Measurements from ENCODE around the gene SAMD9L.

Gene SAMD9L

DNA sequence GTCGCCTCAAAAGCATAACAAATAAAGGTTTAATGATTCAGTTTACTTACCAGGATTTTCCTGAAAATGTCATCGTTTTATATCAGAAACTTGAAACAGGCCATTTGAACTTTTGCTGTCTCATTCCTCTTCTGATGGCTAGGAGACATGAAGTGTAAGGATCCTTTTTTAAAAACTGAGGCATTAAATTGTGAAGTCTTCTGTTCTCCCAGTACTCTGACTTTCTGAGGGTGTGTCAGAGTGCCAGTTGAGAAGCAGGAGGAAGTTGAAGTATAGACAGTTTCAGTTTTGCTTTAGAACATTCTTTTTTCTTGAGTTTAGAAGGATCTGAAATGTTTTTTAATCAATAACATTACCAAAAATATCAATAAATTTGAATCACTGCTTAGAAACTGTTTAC is at the start of gene SAMD9L:
SAMD9L (minus strand) TSS at position 242 of the 400 bp plus-strand sequence. CDS start 12,414 bp downstream, outside the sequence.
- in situ Hi-C loops (cut with HindIII; ENCODE audit: low pct_unique_long_range_greater_than_20kb, low sequenced_read_pairs) = no loop called here
- DNase-seq (ENCODE audit: low read depth in 1 of 2, low spot score in 1 of 2) = no peak
- TF ChIP-seq JUND (IDR thresholded peaks at IDR 0.05; ENCODE audit: low read depth) = no peak

DNA sequence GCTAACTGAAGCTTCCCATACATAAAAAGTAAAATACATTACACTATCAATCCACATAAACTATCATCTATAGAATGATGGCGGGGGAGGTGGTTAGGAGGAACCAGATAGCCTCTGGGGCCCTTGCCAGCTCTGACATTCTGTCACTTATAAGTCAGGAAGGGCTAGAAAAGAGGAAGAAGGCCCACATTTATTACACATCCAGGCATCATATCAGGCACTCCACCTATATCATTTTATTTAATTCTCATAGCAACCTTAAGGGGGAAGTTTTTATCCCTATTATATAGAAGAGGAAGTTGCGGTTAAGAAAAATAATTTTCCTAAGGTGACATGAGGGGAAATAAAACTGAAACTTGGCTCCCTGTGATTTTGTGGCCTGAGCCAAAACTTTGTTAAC is 48.2 kb upstream of the SAMD9L start:
- DNase-seq (ENCODE audit: low read depth in 1 of 2, low spot score in 1 of 2) = no peak
- in situ Hi-C loops (cut with HindIII; ENCODE audit: low pct_unique_long_range_greater_than_20kb, low sequenced_read_pairs) = no loop called here
- no peak for TF ChIP-seq JUND (IDR thresholded peaks at IDR 0.05; ENCODE audit: low read depth)

DNA sequence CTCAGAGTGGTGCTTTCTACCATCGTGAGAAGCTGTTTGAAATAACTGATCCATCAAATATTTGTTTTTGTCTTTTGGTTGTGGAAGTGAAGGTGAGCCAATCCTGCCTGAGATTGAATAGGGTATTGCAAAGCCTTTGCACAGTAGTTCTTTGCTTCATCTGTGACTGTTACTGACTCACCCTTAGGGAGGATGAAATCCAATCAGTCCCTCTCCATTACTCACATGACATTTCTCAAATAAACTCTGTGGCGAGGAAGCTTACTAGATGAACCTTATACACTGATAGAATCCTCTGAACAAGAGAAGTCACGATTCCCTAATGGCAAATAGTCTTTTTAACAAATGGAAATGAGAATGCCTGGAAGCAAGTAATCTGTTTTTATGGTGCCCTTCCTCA is 46.2 kb upstream of the SAMD9L start:
- no peak for DNase-seq (ENCODE audit: low read depth in 1 of 2, low spot score in 1 of 2)
- no peak for TF ChIP-seq JUND (IDR thresholded peaks at IDR 0.05; ENCODE audit: low read depth)
- in situ Hi-C loops (cut with HindIII; ENCODE audit: low pct_unique_long_range_greater_than_20kb, low sequenced_read_pairs) = no loop called here

DNA sequence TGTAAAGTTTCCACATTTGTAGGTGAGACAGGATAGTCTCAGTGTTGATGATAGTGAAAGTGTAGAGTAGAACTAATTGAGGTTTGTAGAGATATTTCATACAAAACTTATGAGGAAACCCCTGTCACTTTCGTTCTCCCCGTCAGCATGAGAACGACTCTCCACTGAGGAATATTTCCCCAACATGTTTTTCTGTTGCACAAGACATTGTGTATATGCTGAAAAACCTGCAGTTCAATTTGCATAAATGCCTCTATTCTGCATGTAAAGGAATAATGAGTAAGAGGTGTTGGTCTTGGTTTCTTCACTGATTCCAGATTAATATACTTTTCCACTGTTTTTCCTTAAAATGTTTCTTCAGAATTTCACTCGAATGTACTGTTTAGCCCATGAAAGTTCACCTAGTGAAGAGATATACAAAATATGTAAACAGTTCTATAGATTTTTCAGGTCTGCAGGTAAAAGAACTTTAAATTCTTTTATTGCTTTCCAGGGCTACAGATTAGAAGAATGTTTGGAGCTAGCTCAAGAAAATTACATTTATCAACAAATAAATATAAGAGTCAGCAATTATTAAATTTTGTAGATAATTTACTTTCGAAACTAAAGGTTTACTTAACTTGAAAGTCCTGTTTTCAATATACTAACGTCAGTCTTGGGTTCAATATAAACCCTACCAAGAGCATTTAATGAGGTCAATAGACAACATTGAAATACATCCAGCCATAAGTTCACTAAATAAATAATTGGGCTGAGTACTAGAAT is 40.9 kb upstream of the SAMD9L start:
- TF ChIP-seq JUND (IDR thresholded peaks at IDR 0.05; ENCODE audit: low read depth) = no peak
- in situ Hi-C loops (cut with HindIII; ENCODE audit: low pct_unique_long_range_greater_than_20kb, low sequenced_read_pairs) = no loop called here
- no peak for DNase-seq (ENCODE audit: low read depth in 1 of 2, low spot score in 1 of 2)

DNA sequence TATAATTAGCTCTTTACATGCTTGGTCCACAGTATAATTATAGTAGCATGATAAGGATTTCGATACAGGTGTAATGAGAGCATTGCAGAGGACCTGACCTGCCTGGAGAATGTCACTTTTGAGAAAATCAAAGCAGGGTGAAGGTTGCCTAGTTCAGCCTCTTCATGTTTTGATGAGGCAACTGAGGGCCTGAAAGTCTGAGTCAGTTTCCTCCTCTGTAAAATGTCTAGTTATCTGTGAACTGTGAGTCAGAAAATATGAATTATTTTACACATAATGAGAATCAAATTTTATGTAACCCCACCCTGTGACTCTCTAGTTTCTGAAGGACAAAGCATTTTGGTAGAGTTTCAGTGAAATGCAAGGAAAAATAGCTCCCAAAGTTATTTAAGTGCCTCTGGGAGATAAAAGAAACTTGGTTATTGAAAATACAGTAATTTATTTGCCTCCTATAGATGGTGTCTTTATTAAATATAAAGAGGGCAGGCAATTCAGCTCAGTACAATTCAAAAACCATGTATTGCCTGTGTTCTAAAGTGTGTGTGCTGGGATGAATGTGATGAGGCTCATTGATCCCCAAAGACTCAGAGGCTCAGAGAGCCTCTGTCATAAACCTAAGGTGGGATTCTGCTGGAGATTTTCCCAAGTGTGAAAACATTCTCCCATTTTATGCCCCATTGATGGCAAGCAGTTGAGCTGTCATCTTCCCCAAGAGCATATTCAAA is 37.3 kb upstream of the SAMD9L start:
- DNase-seq (ENCODE audit: low read depth in 1 of 2, low spot score in 1 of 2) = no peak
- TF ChIP-seq JUND (IDR thresholded peaks at IDR 0.05; ENCODE audit: low read depth) = no peak
- in situ Hi-C loops (cut with HindIII; ENCODE audit: low pct_unique_long_range_greater_than_20kb, low sequenced_read_pairs) = no loop called here

DNA sequence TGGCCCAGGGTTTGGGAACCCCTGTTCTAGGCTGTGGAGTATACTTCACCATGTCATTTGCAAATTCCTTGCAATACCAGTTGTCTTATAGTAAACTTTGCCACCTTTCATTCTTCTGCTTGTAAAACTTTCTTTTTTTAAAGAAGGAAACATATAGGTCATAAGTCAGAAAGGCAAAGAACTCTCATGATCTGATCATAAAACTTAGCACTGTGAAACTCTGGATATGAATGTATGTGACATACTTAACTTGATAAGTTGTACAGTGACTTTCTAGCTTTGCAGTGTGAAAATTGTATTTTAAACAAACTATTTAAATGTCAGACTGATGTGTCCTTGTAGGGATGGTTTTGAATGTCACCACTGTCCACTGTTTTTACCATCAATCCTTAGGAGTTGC is 31.0 kb upstream of the SAMD9L start:
- TF ChIP-seq JUND (IDR thresholded peaks at IDR 0.05; ENCODE audit: low read depth) = no peak
- no peak for DNase-seq (ENCODE audit: low read depth in 1 of 2, low spot score in 1 of 2)
- in situ Hi-C loops (cut with HindIII; ENCODE audit: low pct_unique_long_range_greater_than_20kb, low sequenced_read_pairs) = no loop called here

DNA sequence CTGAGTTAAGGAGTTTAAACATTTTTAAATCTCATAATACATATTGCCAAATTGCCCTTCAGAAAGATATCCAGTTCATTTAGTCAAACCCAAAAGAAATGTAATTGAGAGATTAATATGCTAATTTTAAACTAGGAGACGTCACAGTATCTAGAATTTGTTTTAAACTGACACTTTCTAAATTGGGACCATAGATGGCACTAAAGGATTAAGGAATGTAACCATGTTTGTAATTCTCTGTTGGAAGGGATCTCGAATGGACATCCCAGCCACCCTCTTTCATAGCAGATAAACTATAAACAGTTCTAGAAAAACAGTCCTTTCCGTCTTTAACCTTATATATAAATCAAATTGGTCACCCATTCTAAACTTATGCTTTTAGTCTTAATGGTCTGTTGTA is 30.0 kb upstream of the SAMD9L start:
- no peak for TF ChIP-seq JUND (IDR thresholded peaks at IDR 0.05; ENCODE audit: low read depth)
- in situ Hi-C loops (cut with HindIII; ENCODE audit: low pct_unique_long_range_greater_than_20kb, low sequenced_read_pairs) = no loop called here

DNA sequence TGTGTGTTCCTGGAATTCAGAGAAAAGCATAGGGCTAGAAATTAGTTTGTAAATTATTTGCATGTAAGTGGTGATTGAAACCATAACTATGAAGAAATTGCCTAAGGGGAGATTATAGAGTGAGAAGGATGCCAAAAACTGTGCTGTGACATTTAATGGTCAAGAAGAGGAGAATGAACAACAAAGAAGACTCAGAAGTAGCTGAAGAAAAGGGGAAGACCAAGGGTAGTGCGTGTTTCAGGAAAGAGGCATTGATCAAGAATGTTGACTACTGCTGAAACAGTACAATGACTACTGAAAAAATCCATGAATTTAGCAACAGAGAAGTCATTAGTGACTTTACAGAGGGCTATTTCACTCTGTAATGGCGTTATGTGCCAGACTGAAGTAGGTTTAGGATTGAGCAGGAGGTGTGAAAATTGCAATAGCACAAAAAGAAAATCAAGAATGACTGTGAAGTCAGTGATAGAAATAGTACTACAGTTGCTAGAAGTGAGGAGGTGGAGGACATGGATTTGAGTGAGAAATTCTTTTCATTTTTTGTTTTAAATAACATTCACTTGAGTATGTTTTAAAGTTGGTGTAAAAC is 28.9 kb upstream of the SAMD9L start:
- no peak for DNase-seq (ENCODE audit: low read depth in 1 of 2, low spot score in 1 of 2)
- TF ChIP-seq JUND (IDR thresholded peaks at IDR 0.05; ENCODE audit: low read depth) = no peak
- in situ Hi-C loops (cut with HindIII; ENCODE audit: low pct_unique_long_range_greater_than_20kb, low sequenced_read_pairs) = no loop called here

More for the DNA sequence above, 30.0 kb upstream of the SAMD9L start:
- peak; percentile 3 to 42 for DNase-seq (ENCODE audit: low read depth in 1 of 2, low spot score in 1 of 2)

DNA sequence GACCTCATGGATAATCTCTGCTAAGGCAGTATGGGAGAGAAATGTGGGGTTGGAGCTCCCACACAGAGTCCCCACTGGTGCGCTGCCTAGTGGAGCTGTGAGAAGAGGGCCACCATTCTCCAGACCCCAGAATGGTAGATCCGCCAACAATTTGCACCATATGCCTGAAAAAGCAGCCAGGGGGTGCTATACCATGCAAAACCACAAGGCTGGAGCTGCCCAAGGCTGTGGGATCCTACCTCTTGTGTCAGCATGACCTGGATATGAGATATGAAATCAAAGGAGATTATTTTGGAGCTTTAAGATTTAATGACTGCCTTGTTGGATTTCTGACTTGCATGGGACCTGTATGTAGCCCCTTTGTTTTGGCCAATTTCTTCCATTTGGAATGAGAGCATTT is 27.0 kb upstream of the SAMD9L start:
- no peak for DNase-seq (ENCODE audit: low read depth in 1 of 2, low spot score in 1 of 2)
- in situ Hi-C loops (cut with HindIII; ENCODE audit: low pct_unique_long_range_greater_than_20kb, low sequenced_read_pairs) = no loop called here
- TF ChIP-seq JUND (IDR thresholded peaks at IDR 0.05; ENCODE audit: low read depth) = no peak

DNA sequence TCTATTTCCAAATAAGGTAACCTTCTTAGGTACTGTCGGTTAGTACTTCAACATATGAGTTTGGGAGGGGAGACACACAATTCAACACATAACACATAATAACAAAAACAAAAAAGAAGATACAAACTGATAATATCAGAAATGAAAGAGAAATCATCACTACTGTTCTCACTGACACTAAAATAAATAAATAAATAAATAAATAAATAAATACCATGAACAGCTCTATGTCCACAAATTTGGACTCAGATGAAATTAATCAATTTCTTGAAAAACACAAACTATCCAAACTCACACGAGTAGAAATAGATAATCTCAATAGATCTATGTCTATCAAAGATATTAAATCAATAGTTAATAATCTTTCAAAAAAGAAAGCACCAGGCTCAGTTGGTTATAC is 24.5 kb upstream of the SAMD9L start:
- in situ Hi-C loops (cut with HindIII; ENCODE audit: low pct_unique_long_range_greater_than_20kb, low sequenced_read_pairs) = no loop called here
- no peak for TF ChIP-seq JUND (IDR thresholded peaks at IDR 0.05; ENCODE audit: low read depth)
- no peak for DNase-seq (ENCODE audit: low read depth in 1 of 2, low spot score in 1 of 2)

DNA sequence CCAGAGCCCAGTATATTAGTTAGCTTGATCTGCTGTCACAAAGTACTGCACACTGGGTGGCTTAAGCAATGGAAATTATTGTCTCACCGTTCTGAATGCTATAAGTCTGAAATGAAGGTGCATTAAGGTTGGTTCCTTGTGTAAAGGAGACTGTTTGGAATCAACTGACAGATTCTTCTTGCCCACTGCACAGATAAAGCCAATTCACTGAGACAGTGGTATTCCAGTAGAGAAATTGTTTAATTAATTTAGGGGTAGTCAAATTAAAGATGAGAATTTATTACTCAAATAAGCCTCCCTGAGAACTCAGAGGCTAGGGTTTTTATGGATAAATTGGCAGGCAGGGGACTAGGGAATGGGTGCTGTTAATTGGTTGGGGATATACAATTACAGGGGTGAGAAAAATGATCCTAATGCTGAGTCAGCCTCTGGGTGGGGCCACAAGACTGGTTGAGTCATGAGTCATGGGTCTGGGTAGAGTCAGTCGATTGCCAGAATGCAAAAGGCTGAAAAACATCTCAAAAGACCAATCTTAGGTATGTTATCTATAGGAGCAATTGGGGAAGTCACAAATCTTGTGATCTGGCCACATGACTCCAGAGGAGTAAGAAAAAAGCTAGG is 23.5 kb upstream of the SAMD9L start:
- no peak for TF ChIP-seq JUND (IDR thresholded peaks at IDR 0.05; ENCODE audit: low read depth)
- in situ Hi-C loops (cut with HindIII; ENCODE audit: low pct_unique_long_range_greater_than_20kb, low sequenced_read_pairs) = no loop called here
- DNase-seq (ENCODE audit: low read depth in 1 of 2, low spot score in 1 of 2) = no peak

DNA sequence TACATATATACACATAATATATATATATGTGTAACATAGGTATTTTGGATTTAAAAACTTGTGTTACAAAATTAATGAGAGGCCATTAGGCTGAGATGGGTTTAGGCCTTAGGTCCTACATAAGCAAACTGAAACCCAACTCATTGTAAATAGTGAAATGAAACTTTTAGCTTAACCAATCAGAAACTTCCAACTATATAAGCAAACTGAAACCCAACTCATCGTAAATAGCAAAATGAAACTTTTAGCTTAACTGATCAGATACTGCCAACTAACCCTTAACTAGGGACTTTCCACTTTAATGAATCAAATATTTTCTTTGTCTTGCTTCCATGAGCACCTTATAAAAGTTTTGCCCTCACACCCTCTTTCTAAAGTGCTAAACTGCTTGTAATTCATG is 17.3 kb upstream of the SAMD9L start:
- no peak for DNase-seq (ENCODE audit: low read depth in 1 of 2, low spot score in 1 of 2)
- in situ Hi-C loops (cut with HindIII; ENCODE audit: low pct_unique_long_range_greater_than_20kb, low sequenced_read_pairs) = no loop called here
- TF ChIP-seq JUND (IDR thresholded peaks at IDR 0.05; ENCODE audit: low read depth) = no peak

DNA sequence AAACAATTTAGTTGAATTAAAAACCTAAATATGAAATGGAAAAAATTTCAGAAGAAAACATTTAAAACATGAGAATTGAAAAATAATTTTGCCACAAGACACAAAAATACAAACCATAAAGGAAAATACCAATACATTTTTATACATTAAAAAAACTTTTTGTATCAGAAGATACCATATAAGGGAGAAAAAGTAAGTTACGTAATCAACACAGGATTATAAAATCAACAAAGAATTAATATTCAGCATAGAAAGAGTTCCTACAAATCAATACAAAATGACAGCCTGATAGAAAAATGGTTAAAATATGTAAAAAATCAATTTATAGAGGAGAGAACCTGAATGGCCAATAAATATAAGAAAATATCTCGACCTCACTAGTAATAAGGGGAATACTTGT is 16.6 kb upstream of the SAMD9L start:
- no peak for TF ChIP-seq JUND (IDR thresholded peaks at IDR 0.05; ENCODE audit: low read depth)
- in situ Hi-C loops (cut with HindIII; ENCODE audit: low pct_unique_long_range_greater_than_20kb, low sequenced_read_pairs) = no loop called here
- no peak for DNase-seq (ENCODE audit: low read depth in 1 of 2, low spot score in 1 of 2)

Measured in T47D (cell line).